IPS DF 4.7 (cell line): ENCODE data around the gene GLS.
"Not testable (repeated sequence)": the region's sequence is repeated elsewhere in the genome, so short reads cannot be mapped to it uniquely, and the experiment has no call there.

ENCODE experiments used
- DNase-seq: peaks from one replicate; pipeline ENCODE4 v3.0.0-alpha.2; 2013; ENCODE audit warnings: low spot score; ENCODE audit errors: extremely low read depth

Gene GLS

DNA sequence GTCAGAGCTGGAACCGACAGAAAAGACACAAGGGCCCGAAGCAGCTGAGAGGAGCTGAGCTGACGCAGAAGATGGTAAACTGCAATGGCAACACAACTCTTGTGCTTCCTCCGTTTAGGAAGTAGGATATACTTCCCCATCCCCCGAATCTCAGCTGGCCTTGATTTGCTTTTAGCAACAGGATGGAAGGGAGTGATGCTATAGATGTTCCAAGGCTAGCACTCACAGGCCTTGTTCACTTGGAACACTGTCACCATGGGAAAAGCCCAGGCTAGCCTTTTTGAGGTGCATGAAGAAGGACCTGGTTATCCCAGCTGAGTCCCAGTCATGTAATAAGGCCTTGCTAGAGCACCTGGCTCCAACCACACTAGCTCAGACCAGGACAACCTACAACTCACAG, 107.3 kb downstream of the GLS start:
- DNase-seq, result no peak

DNA sequence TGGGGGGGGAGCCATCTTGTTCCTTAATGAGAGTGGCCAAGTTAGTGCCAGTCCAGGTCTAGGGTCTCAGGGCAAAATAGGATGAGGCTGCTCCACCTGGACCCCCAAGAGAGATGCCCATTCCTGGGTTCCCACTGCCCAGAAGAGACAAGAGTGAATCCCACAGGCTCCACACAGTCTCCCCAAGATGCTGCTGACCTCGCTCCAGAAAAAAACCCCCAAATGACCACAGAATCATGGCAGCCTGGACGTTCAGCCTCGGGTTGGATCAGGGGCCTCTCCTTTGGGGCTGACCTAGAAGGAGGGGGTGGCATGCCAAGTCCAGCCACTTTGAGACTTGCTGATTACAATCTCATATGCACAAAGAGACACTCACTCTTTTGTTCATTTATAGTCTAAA, 108.3 kb downstream of the GLS start:
- DNase-seq, result no peak

GRCh38 chr2:190990132-190990531, 109.5 kb downstream of the GLS start:
- no peak for DNase-seq

DNA sequence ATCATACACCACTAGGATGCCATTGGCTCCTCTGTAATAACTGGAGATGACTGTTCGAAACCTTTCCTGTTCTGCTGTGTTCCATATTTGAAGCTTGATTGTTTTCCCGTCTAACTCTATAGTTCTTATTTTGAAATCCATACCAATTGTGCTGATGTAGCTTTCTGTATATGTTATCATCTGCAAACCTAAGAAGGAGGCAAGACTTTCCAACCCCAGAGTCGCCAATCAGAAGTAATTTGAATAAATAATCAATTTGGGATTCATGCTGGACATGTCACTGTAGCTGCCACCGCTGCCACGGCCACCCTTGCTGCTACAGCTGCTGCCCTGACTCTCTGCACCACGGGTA, 112.6 kb downstream of the GLS start:
- no peak for DNase-seq

GRCh38 chr2:190994148-190994547, 113.5 kb downstream of the GLS start:
- DNase-seq, result no peak

DNA sequence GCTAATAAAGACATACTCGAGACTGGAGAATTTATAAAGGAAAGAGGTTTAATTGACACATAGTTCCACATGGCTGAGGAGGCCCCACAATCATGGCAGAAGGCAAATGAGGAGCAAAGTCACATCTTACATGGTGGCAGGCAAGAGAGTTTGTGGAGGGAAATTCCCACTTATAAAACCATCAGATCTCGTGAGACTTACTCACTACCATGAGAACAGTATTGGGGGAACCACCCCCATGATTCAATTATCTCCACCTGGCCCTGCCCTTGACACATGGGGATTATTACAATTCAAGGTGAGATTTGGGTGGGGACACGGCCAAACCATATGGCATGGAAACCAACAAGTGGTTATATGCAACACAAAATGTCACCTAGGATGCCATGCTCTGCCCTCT, 114.7 kb downstream of the GLS start:
- not testable (repeated sequence) for DNase-seq

- no peak for DNase-seq
Observed at GRCh38 chr2:190996338-190996946, 115.8 kb downstream of the GLS start.

DNA sequence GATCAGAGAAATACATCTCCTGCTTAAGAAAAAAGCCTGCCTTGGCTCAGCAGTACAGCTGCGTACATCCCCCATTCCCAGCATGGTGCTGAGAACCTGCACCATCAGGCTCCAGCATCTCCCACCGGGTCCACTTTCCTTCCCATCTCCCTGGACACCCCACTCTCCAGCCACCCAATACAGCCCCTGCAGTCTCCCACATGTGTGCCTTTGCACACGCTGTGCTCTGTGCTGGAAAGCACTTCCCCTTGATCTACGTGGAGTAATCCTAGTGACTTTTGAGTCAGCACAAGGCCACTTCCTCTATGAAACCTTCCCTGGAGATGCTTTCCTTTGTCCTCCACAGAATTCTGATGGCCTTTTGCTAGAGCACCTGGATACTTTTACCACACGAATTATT, 116.3 kb downstream of the GLS start:
- no peak for DNase-seq

DNA sequence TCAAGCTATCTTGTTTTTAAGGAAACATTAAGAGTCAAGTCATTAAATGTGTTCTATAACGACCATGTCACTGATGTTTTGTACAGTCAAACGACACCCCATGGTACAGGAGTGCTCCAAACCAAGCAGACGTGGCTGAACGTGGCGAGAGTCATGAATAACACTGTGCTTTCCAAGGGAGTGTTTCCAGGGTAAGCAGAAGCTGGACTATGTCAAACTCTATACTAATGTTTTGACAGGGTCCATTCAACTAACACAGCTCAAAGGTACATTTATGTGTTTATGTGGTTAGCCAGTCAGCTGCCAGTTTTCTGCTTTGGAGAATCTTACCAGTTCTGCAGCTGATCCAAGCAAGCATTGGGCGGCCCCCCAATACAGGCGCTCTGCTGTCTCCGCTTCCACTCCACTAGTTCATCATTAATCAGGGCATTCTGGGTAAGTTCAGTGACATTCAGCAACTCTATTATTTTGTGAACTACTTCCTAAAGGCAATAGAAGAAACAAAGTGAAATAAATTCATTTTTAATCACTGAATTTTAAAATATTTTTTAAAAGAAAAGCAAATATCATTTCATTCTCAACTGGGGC, 117.0 kb downstream of the GLS start:
- DNase-seq, result no peak

DNA sequence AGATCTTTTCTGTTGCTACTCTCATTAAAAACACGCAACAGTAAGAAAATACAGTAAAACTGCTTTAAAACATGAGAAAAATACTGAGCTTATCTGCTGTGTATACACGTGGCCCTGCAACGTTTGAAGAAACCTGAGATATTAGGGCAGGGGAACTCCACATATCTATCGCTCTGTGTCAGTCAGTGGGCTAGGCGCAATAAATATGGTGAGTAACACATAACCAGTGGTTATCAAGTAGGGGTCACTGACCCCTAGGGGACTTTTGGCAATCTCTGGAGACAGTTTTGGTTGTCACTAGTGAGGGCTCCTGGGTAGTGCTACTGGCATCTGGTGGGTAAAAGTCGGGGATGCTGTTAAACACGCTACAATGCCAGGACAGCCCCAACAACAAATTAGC, 118.4 kb downstream of the GLS start:
- DNase-seq, result no peak

DNA sequence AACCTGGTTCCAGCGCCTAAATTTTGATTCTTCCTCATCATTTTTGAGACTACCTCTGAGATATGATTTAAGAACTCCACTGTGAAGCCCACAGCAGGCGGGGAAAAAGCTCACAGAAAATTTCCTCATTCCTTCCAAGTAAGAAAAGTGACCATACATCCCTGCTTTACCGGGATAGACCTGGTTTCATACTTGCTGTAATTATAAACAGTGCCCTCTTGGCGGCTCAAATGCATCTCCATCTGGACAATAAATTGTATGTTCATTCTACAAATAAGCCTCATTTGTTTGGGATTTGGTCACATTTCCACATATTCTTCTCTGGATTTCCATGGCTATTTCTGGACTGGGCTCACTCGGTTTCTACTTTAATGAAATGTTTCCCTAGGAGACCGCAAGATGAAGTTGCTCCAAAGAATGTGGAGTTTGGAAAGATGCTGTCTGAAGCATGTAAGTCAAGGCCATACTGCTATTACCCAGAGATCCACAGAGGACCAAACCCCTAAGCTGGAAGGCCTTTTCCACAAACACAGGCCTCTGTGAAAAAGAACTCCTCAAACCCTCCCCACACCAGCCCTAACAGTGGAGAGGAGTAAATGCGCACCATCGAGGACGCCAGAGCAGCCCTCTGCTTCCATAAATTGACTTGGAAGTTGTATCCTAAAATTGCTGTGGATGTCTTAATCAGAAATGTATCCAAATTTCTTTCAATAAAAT, 119.5 kb downstream of the GLS start:
- DNase-seq, result no peak

GRCh38 chr2:191001032-191001431, 120.4 kb downstream of the GLS start:
- DNase-seq, result no peak

DNA sequence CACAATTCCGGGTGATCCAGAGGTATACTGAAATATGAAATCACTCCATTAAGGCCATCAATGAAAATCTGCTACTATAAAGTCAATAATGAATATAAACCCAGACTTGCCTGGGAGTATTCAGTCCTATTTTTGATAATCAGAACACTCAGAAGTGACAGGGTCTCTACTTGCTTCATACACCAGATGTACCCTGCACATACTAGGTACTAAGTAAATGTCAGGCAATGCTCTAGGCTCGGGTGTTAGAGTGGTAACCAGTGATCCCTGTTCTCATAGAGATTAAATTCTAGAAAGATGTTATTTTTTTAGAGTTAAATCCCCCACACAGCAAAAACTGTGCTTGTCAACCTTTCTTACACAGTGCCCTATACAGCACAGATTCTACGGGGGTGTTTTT, 121.0 kb downstream of the GLS start:
- DNase-seq, result no peak

DNA sequence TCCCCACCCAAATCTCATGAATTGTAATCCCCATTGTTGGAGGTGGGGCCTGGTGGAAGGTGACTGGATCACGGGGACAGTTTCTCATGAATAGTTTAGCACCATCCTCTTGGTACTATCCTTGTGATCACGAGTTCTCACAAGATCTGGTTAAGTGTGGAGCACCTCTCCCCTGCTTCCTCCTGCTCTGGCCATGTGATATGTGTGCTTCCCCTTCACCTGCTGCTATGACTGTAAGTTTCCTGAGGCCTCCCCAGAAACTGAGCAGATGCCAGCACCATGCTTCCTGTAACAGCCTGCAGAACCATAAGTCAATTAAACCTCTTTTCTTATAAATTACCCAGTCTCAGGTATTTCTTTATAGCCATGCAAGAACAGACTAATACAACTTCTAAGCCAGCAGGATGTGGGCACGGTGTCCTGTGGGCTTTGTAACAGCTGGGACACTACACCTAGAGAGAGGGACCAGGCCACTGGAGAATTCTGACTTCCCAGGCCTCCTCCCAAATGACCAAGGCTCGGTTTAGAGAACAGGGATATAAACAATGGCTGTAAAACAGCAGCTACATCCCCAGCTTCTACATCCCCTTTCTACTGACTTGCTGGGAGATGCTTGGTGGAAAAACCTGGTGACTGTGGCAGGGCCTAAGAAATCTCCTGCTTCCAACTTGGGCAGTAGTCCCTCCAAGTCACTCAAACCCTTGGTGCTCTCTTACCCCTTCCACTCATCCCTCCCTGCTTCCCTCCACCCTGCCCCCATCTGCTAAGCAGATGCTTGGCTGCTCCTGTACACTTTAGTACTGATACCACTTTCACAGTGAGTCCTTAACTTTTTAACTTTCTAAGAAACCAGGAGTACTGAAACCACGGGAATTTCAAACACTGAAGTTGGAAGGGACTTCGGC, 123.0 kb downstream of the GLS start:
- no peak for DNase-seq

- no peak for DNase-seq
Observed at GRCh38 chr2:191006297-191006696, 125.7 kb downstream of the GLS start.

- DNase-seq, result no peak
Observed at GRCh38 chr2:191006997-191007783, 126.6 kb downstream of the GLS start.

DNA sequence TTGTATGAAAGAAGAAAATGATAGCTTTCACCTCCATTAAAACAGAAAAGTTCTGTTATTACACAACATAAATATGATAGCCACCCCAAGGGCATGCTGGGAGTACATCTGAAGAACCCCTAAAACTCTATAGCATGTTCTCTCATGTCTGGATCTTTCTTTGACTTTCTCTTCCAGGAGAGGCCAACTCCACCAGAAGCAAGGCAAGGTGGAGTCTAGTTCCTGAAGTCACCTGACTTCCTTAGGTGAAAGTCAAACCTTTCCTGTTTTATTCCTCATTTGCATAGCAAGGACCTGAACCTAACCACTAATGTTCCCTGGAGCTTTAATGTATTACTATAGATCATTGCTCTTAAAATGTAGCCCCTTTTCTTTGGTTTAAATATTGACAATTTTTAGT, 127.7 kb downstream of the GLS start:
- DNase-seq, result no peak

GRCh38 chr2:191009541-191010374, 129.1 kb downstream of the GLS start:
- no peak for DNase-seq

DNA sequence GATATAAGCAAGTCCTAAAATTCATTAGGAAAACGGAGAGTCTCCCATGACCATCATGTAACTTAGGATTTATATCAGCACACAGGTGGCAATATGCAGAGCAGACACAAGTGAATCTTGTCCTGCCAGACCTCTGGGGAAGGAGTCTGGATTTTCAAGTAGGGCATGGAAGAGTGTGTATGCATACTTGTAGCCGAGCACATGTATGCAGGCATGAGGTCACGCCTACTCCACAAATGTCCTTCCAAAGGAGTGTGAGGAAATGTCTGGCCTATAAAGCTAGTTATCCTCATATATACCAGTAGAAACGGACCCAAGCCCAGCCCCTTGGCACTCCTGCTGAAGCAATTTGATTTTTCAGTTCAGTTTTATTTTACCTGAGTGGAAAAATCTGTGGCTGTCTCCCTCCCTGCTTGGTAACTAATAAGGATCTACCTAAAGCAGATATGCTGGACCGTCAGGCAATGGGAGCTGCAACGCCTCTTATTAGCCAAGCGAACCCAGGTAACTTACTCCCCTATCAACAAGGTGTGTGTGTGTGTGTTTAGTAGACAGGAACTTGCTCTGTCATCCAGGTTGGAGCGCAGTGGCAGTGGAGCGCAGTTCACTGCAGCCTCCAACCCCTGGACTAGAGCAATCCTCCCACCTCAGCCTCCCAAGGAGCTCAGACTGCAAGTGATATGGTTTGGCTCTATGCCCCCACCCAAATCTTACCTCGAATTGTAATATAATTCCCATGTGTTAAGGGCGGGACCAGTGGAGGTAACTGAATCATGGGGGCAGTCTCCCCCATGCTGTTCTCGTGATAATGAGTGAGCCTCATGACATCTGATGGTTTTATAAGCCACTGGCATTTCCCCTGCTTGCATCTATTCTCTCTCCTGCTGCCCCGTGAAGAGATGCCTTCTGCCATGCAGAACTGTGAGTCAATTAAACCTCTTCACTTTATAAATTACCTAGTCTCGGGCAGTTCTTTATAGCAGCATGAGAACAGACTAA, 130.6 kb downstream of the GLS start:
- no peak for DNase-seq
